ENCODE data around the gene RTF1. TPM values are rescaled to one million over a fixed set of nuclear protein-coding genes. Genes with fewer than 3 reads are reported as not detected.

Gene RTF1
- polyA plus RNA-seq, 1 donor (not counting 4 experiments of a cell fraction or from before 2014, with no cell fraction given): 28.5 TPM

DNA sequence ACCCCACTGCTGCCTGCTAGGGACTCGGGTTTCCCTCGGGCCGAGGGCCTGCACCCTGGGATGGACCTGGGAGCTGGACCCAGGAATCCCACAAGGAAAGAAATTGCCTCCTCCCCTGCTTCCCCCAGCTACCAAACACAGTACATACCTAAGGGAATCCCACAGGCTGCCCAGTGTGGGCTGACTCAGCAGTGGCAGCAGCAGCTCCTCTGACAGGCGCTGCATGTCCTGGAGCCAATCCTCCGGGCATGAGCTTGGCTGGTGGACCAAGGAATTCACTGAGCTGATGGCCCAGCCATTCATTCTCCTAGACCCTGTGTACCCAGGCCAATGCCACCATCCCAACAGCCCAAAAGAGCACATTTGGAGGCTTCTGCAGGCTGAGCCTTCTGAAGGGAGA, 106.2 kb downstream of the RTF1 start:
- dilution Hi-C loops (cut with MboI; ENCODE audit: extremely low pct_ligation_motif_present, low sequenced_read_pairs): no loop called here
- no peak for FAIRE-seq

DNA sequence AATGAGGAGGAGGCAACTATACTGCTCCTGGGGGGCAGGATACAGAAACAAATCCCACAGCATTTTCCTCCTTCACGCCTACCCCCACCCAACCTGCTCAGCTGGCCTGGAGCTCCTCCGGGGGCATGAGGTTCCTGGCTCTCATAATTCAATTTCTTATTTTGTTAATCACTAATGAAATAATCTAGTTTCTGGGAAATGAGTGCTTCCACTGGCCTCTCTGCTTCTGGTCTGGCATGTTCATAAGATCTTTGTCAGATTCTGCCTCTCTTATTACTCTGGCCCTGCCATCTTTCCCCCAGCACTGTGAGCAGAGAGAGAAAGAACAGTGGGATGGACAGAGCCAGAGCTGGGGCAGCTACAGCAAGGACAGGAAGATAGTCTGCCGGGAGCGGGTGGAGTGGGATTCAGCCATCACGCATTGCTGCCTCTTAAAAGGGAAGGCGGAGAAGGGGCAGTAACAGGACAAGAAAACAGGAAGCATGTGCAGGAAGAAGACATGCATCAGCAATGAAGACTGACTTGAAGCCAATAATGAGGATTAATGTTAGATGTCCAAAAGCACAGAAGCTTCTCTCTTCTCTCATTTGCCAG, 113.6 kb downstream of the RTF1 start:
- dilution Hi-C loops (cut with MboI; ENCODE audit: extremely low pct_ligation_motif_present, low sequenced_read_pairs): no loop called here
- no peaks in the 10 kb centered on the region for H4K20me1 ChIP-seq (ENCODE audit: control insufficient read depth, extremely low read depth, insufficient read depth, low read length)
- H3K27me3 ChIP-seq (ENCODE audit: control insufficient read depth, extremely low read depth, insufficient read depth, low read length): no peaks in the 10 kb centered on the region
- FAIRE-seq: no peak
- H2AFZ ChIP-seq (ENCODE audit: control insufficient read depth, low read length): no peak overlapping the region
- no peak overlapping the region for H3K27ac ChIP-seq (ENCODE audit: control insufficient read depth, insufficient read depth, low read length)
- H3K4me2 ChIP-seq (ENCODE audit: control insufficient read depth, extremely low read depth, insufficient read depth, low read depth, low read length): no peak overlapping the region
- H3K4me3 ChIP-seq (ENCODE audit: control insufficient read depth in 2 of 3, extremely low read depth in 1 of 3, insufficient read depth in 2 of 3, low read depth in 1 of 3, low read length in 3 of 3): no peak overlapping the region
- no peak overlapping the region for H3K9ac ChIP-seq (ENCODE audit: control insufficient read depth, extremely low read depth, insufficient read depth, low read length)
- no peaks in the 10 kb centered on the region for H3K9me3 ChIP-seq (ENCODE audit: control insufficient read depth, low read depth, low read length)
- H3K9me1 ChIP-seq (ENCODE audit: control insufficient read depth, extremely low read depth, insufficient read depth, low read length): no peaks in the 10 kb centered on the region
- no peaks in the 10 kb centered on the region for H3K4me1 ChIP-seq (ENCODE audit: control insufficient read depth, extremely low read depth, insufficient read depth, low read length)
- DNase-seq (ENCODE audit: low read depth, low spot score): no peak
- TF ChIP-seq, protein P1, sequence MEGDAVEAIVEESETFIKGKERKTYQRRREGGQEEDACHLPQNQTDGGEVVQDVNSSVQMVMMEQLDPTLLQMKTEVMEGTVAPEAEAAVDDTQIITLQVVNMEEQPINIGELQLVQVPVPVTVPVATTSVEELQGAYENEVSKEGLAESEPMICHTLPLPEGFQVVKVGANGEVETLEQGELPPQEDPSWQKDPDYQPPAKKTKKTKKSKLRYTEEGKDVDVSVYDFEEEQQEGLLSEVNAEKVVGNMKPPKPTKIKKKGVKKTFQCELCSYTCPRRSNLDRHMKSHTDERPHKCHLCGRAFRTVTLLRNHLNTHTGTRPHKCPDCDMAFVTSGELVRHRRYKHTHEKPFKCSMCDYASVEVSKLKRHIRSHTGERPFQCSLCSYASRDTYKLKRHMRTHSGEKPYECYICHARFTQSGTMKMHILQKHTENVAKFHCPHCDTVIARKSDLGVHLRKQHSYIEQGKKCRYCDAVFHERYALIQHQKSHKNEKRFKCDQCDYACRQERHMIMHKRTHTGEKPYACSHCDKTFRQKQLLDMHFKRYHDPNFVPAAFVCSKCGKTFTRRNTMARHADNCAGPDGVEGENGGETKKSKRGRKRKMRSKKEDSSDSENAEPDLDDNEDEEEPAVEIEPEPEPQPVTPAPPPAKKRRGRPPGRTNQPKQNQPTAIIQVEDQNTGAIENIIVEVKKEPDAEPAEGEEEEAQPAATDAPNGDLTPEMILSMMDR (optimal IDR thresholded peaks at IDR 0.05 in 1 of 3, IDR thresholded peaks at IDR 0.05 in 1 of 3, conservative IDR thresholded peaks at IDR 0.05 in 1 of 3; ENCODE audit: extremely low read depth in 1 of 3, insufficient read depth in 2 of 3, low read length in 3 of 3): no peak
- TF ChIP-seq EZH2 (IDR thresholded peaks at IDR 0.05; ENCODE audit: low read length): no peak
- H3K36me3 ChIP-seq (ENCODE audit: control insufficient read depth in 2 of 2, extremely low read depth in 1 of 2, insufficient read depth in 2 of 2, low read length in 2 of 2): peaks cover 32 to 51% of the 10 kb centered on the region in 2 experiments
- no peaks in the 10 kb centered on the region for H3K79me2 ChIP-seq (ENCODE audit: control insufficient read depth, insufficient read depth, low read length)

More for the DNA sequence above, 106.2 kb downstream of the RTF1 start:
- no peak overlapping the region for H3K27ac ChIP-seq (ENCODE audit: control insufficient read depth, insufficient read depth, low read length)
- no peak for DNase-seq (ENCODE audit: low read depth, low spot score)
- H3K27me3 ChIP-seq (ENCODE audit: control insufficient read depth, extremely low read depth, insufficient read depth, low read length): no peaks in the 10 kb centered on the region
- no peaks in the 10 kb centered on the region for H3K4me1 ChIP-seq (ENCODE audit: control insufficient read depth, extremely low read depth, insufficient read depth, low read length)
- no peaks in the 10 kb centered on the region for H3K9me3 ChIP-seq (ENCODE audit: control insufficient read depth, low read depth, low read length)
- H3K79me2 ChIP-seq (ENCODE audit: control insufficient read depth, insufficient read depth, low read length): no peaks in the 10 kb centered on the region
- H3K9me1 ChIP-seq (ENCODE audit: control insufficient read depth, extremely low read depth, insufficient read depth, low read length): no peaks in the 10 kb centered on the region
- no peak for TF ChIP-seq EZH2 (IDR thresholded peaks at IDR 0.05; ENCODE audit: low read length)
- TF ChIP-seq, protein P1 (optimal IDR thresholded peaks at IDR 0.05 in 1 of 3, IDR thresholded peaks at IDR 0.05 in 1 of 3, conservative IDR thresholded peaks at IDR 0.05 in 1 of 3; ENCODE audit: extremely low read depth in 1 of 3, insufficient read depth in 2 of 3, low read length in 3 of 3): no peak
- H3K4me3 ChIP-seq (ENCODE audit: control insufficient read depth in 2 of 3, extremely low read depth in 1 of 3, insufficient read depth in 2 of 3, low read depth in 1 of 3, low read length in 3 of 3): no peak overlapping the region
- H3K36me3 ChIP-seq (ENCODE audit: control insufficient read depth in 2 of 2, extremely low read depth in 1 of 2, insufficient read depth in 2 of 2, low read length in 2 of 2): peaks cover 29 to 35% of the 10 kb centered on the region in 2 experiments
- H3K4me2 ChIP-seq (ENCODE audit: control insufficient read depth, extremely low read depth, insufficient read depth, low read depth, low read length): no peak overlapping the region
- no peaks in the 10 kb centered on the region for H4K20me1 ChIP-seq (ENCODE audit: control insufficient read depth, extremely low read depth, insufficient read depth, low read length)
- H2AFZ ChIP-seq (ENCODE audit: control insufficient read depth, low read length): no peak overlapping the region
- no peak overlapping the region for H3K9ac ChIP-seq (ENCODE audit: control insufficient read depth, extremely low read depth, insufficient read depth, low read length)

Small RNAs within 50 kb of the gene (small RNA-seq; reads per million reads assigned to genes)
- gene RNU6-1169P (ENCODE audit: insufficient read length in 3 of 3, low read depth in 3 of 3, low replicate concordance in 1 of 3): 0 reads per million in 3 experiments

Other genes starting within 250 kb of the RTF1 start
- 0.02 to 0.17 TPM (median 0.16 TPM) in 3 replicates for gene EXD1, start 186.3 kb upstream of the RTF1 start, polyA plus RNA-seq
- 62.7 to 108 TPM (median 98.5 TPM) in 3 replicates for gene CHP1, start 185.8 kb upstream of the RTF1 start, polyA plus RNA-seq
- gene OIP5, start 84.5 kb upstream of the RTF1 start, polyA plus RNA-seq: 1.9 to 9.8 TPM (median 6.7 TPM) in 3 replicates
- 8.4 to 39.5 TPM (median 38.4 TPM) in 3 replicates for gene NUSAP1, start 84.2 kb upstream of the RTF1 start, polyA plus RNA-seq
- gene NDUFAF1, start 14.6 kb upstream of the RTF1 start, polyA plus RNA-seq: 27.4 to 36.7 TPM (median 30.3 TPM) in 3 replicates
- gene ITPKA, start 76.8 kb downstream of the RTF1 start, polyA plus RNA-seq: 0.12 to 0.14 TPM in 2 of 3 replicates, not detected in the other
- gene LTK, start 96.7 kb downstream of the RTF1 start, polyA plus RNA-seq: not detected in 3 replicates
- gene RPAP1, start 127.2 kb downstream of the RTF1 start, polyA plus RNA-seq: 5.9 to 12.6 TPM (median 11.6 TPM) in 3 replicates
- 7.1 to 13.5 TPM (median 9.0 TPM) in 3 replicates for gene TYRO3, start 142.1 kb downstream of the RTF1 start, polyA plus RNA-seq
- gene MGA, start 243.3 kb downstream of the RTF1 start, polyA plus RNA-seq: 4.3 to 6.3 TPM (median 5.4 TPM) in 3 replicates

Measured in keratinocyte (primary cell).